HepG2 (cell line): Measurements from ENCODE around the gene NEK9. TPM values are rescaled to one million over a fixed set of nuclear protein-coding genes. Genes with fewer than 3 reads are reported as not detected.

Experiments
- GATAD2A ChIP-seq: IDR thresholded peaks from 2 replicates; pipeline ENCODE4 v1.6.1; 2016
- KIAA2018 ChIP-seq: sonication (generic); formaldehyde crosslinking; IDR thresholded peaks from 2 replicates; pipeline ENCODE4 v1.5.0; 2020; ENCODE audit warnings: mild to moderate bottlenecking, missing genetic modification reagents, borderline replicate concordance
- MXI1 ChIP-seq: IDR thresholded peaks from 3 replicates; pipeline ENCODE4 v1.6.1; 2012; ENCODE audit warnings: low read depth, low read length, inconsistent platforms, borderline replicate concordance
- RERE ChIP-seq: IDR thresholded peaks from 2 replicates; pipeline ENCODE4 v1.6.1; 2016; ENCODE audit warnings: low read depth, missing genetic modification reagents, missing compliant biosample characterization
- TEAD3 ChIP-seq: optimal IDR thresholded peaks from 2 replicates; pipeline ENCODE3; 2016; ENCODE audit warnings: borderline replicate concordance
- ZFP41 ChIP-seq: sonication (generic); formaldehyde crosslinking; IDR thresholded peaks from 2 replicates; pipeline ENCODE4 v1.4.0; 2020; ENCODE audit warnings: mild to moderate bottlenecking, missing genetic modification reagents, borderline replicate concordance
- ZNF280B ChIP-seq: sonication (generic); formaldehyde crosslinking; IDR thresholded peaks from 2 replicates; pipeline ENCODE4 v1.5.0; 2020; ENCODE audit warnings: missing genetic modification reagents, mild to moderate bottlenecking, borderline replicate concordance
- ZNF770 ChIP-seq: sonication (generic); formaldehyde crosslinking; IDR thresholded peaks from 2 replicates; pipeline ENCODE4 v1.5.0; 2020; ENCODE audit warnings: mild to moderate bottlenecking, missing genetic modification reagents
- ZSCAN22 ChIP-seq: sonication (generic); formaldehyde crosslinking; IDR thresholded peaks from 2 replicates; pipeline ENCODE4 v1.4.0; 2020; ENCODE audit warnings: mild to moderate bottlenecking, missing genetic modification reagents
- polyA plus RNA-seq, 8 experiments: library from polyadenylated mRNA; depleted of rRNA in 3 of 8; stranded (reverse) in 7 of 8; unstranded in 1 of 8; fragments of >200 nt; fragmentation: Illumina TruSeq in 4 of 8; extraction: Trizol in 4 of 8; gene quantifications; 2 replicates each; pipeline versions ENCODE4 v1.2.1 to v1.2.3, GENCODE V29; 2011 to 2016; ENCODE audit warnings: low read depth in 4 of 8, missing spikeins in 1 of 8, mixed read lengths in 1 of 8; ENCODE audit not compliant: insufficient read depth in 1 of 8
- total RNA-seq, 5 experiments: library from RNA; depleted of rRNA; stranded (reverse); fragments of >200 nt; fragmentation: Illumina TruSeq; extraction: Trizol; gene quantifications; 2 replicates each; pipeline ENCODE4 v1.2.3, GENCODE V29; 2016; ENCODE audit warnings: low read depth in 1 of 5

NEK9 gene
- total and polyA plus RNA-seq, 2 of the 13 experiments (the other 11 are each of a cell fraction or from before 2014, with no cell fraction given): 16.5 to 27.3 TPM

GRCh38 chr14:75127903-75128595 is 1.2 kb upstream of the NEK9 start (continued):
- TF ChIP-seq KIAA2018 (CRISPR knock-in tag) (no peak), ZSCAN22 (CRISPR knock-in tag) (no peak), RERE (CRISPR knock-in tag) (no peak), ZNF770 (no peak), ZNF280B (no peak), ZFP41 (CRISPR knock-in tag) (no peak), GATAD2A (peak; percentile 31; the same call in 1 of the 2 replicates), MXI1 (no peak), TEAD3 (CRISPR knock-in tag) (peak; percentile 40)
